Body of pancreas (tissue), 4 donors: ENCODE data around the gene TRAM2. TPM values are rescaled to one million over a fixed set of nuclear protein-coding genes. Genes with fewer than 3 reads are reported as not detected.
A peak's percentile ranks its signal among the peaks of the same experiment; 100 is the strongest.

Experiments
- ATAC-seq: fragments of 150-250 bp; one replicate; pipeline ENCODE4 v1.9.1; 2016
- DNase-seq, 4 donors: peaks; one replicate each; pipeline ENCODE4 v3.0.0-alpha.2; 2019
- H3K27ac ChIP-seq, 4 donors: fragments of 200-600 bp; sonication (generic); 1 replicate in 3 of 4; 2 replicates in 1 of 4; pipeline versions ENCODE4 v1.5.1 to v1.6.1; 2016 to 2019; ENCODE audit warnings: mild to moderate bottlenecking in 1 of 4, mixed read lengths in 1 of 4, moderate library complexity in 1 of 4
- H3K27me3 ChIP-seq, 2 donors: fragments of 200-600 bp; sonication (generic); one replicate each; pipeline ENCODE4 v1.6.0; 2016; ENCODE audit warnings: mild to moderate bottlenecking in 1 of 2
- H3K36me3 ChIP-seq, 2 donors: fragments of 200-600 bp; sonication (generic); replicated peaks in 1 of 2; 2 replicates each; pipeline ENCODE4 v1.5.1; 2016; ENCODE audit warnings: low read depth in 2 of 2; ENCODE audit not compliant: insufficient read depth in 1 of 2
- H3K4me1 ChIP-seq: fragments of 200-600 bp; sonication (generic); one replicate; pipeline ENCODE4 v1.6.0; 2016
- H3K4me3 ChIP-seq, 2 donors: fragments of 200-600 bp; sonication (generic); 1 replicate in 1 of 2; 2 replicates in 1 of 2; pipeline ENCODE4 v1.5.1; 2016 to 2019
- H3K9me3 ChIP-seq, 3 donors: fragments of 200-600 bp; sonication (generic); 1 replicate in 2 of 3; 2 replicates in 1 of 3; pipeline ENCODE4 v1.5.1; 2016
- POLR2A ChIP-seq, 3 donors: fragments of 450-650 bp; IDR thresholded peaks; one replicate each; pipeline ENCODE4 v1.6.1; 2016; ENCODE audit warnings: antibody characterized with exemption in 3 of 3, mild to moderate bottlenecking in 2 of 3
- WGBS, 2 donors: methylation state at CpG; one replicate each; pipeline ENCODE4 v1.1.5; 2017; 5-methylcytosine and 5-hydroxymethylcytosine counted together
- intact Hi-C: fragments of 100-400 bp; cut with DNase I; formaldehyde crosslinking; loops from one replicate; pipeline ENCODE4 v1.15.1; 2023
- total RNA-seq, 2 donors: library from RNA; depleted of rRNA; stranded (reverse); fragments of >200 nt; gene quantifications; one replicate each; pipeline ENCODE4 v1.1.0, GENCODE V29; 2016
- TF ChIP-seq, protein P1 (sequence below), 7 experiments: fragments of 450-650 bp in 4 of 7; fragments of 200-600 bp in 3 of 7; sonication (generic) in 3 of 7; IDR thresholded peaks; one replicate each; pipeline ENCODE4 v1.5.1; 2016 to 2019; ENCODE audit warnings: antibody characterized with exemption in 7 of 7

The TRAM2 gene
- total RNA-seq, 2 donors from 2014 or later: 6.7 to 7.9 TPM

DNA sequence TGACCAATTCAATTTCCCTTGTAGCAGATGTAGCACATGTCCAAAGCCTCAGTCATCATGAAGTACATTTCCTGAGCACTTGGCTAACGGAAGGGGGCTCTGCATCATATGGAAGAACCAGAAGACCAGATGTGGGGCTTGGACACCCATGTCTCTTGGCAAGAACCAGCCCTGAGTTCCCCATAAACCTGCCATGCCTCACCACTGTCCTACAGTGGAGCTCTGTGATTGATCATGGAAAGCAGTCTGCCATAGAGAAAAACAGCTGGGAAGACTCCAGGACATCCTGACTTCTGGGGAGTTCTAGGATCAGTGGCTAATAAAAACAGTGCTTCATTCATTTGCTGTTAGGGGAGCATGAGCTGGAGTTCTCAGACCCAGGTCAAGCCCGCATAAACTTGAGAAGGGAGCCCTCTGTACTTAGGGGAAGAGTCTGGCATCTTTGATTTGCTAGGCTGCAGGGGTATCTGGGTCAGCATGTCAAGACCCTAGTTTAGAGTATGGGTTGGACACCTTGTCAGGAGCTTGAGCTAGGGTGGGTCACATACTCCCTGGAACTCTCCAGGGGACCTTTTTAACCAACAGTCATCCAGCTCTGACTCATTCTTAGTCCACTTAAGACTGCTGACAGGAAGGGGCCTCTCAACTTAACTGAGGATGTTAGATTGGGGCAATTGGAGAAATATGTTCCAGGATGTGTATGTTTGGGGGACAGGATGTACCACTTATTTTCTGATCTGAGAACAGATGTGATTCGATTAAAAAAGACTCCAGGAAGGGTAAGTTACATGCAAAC is 26.3 kb upstream of the TRAM2 start:
- ATAC-seq: peak; percentile 21
- Histone ChIP-seq H3K27me3 (no peaks in the 10 kb centered on the region), H3K27ac (no peak overlapping the region), H3K36me3 (no peaks in the 10 kb centered on the region), H3K4me3 (no peak overlapping the region), H3K4me1 (peaks cover under 1% of the 10 kb centered on the region), H3K9me3 (no peaks in the 10 kb centered on the region)
- TF ChIP-seq POLR2A (IDR thresholded peaks at IDR 0.05): no peak
- TF ChIP-seq, protein P1, sequence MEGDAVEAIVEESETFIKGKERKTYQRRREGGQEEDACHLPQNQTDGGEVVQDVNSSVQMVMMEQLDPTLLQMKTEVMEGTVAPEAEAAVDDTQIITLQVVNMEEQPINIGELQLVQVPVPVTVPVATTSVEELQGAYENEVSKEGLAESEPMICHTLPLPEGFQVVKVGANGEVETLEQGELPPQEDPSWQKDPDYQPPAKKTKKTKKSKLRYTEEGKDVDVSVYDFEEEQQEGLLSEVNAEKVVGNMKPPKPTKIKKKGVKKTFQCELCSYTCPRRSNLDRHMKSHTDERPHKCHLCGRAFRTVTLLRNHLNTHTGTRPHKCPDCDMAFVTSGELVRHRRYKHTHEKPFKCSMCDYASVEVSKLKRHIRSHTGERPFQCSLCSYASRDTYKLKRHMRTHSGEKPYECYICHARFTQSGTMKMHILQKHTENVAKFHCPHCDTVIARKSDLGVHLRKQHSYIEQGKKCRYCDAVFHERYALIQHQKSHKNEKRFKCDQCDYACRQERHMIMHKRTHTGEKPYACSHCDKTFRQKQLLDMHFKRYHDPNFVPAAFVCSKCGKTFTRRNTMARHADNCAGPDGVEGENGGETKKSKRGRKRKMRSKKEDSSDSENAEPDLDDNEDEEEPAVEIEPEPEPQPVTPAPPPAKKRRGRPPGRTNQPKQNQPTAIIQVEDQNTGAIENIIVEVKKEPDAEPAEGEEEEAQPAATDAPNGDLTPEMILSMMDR (IDR thresholded peaks at IDR 0.05): no peak
- intact Hi-C loops: no loop called here
- WGBS, 2 donors: 59 to 81% methylated on average over 3 of the region's 3 CpGs
- DNase-seq: no peak

GRCh38 chr6:52598824-52599190 is 21.9 kb upstream of the TRAM2 start:
- 61 to 73% methylated on average over 2 of the region's 2 CpGs for WGBS, 2 donors
- no peak for TF ChIP-seq POLR2A (IDR thresholded peaks at IDR 0.05)
- TF ChIP-seq, protein P1 (IDR thresholded peaks at IDR 0.05): no peak
- Histone ChIP-seq H3K4me1 (peaks cover 3% of the 10 kb centered on the region), H3K27ac (no peak overlapping the region), H3K9me3 (no peaks in the 10 kb centered on the region), H3K4me3 (no peak overlapping the region), H3K36me3 (no peaks in the 10 kb centered on the region), H3K27me3 (no peaks in the 10 kb centered on the region)
- ATAC-seq (no peak), DNase-seq (no peak)
- intact Hi-C loops: loop anchor here (10.0 kb wide), 1 partner anchor 184 kb away; no protein-coding TSS in a partner anchor

GRCh38 chr6:52598123-52598823 is 21.4 kb upstream of the TRAM2 start:
- H3K9me3 ChIP-seq: no peaks in the 10 kb centered on the region
- peaks cover 3% of the 10 kb centered on the region for H3K4me1 ChIP-seq
- H3K36me3 ChIP-seq: no peaks in the 10 kb centered on the region
- ATAC-seq (peak; percentile 78), DNase-seq (peak; percentile 50 to 60 (median 56))
- intact Hi-C loops: loop anchor here (10.0 kb wide), 1 partner anchor 183 kb away; no protein-coding TSS in a partner anchor
- H3K27me3 ChIP-seq: no peaks in the 10 kb centered on the region
- TF ChIP-seq, protein P1 (IDR thresholded peaks at IDR 0.05): peak; percentile 22 to 69 (median 59)
- TF ChIP-seq POLR2A (IDR thresholded peaks at IDR 0.05): no peak
- H3K4me3 ChIP-seq: no peak overlapping the region
- H3K27ac ChIP-seq: no peak overlapping the region
- 14 to 22% methylated on average over 12 of the region's 12 CpGs for WGBS, 2 donors

DNA sequence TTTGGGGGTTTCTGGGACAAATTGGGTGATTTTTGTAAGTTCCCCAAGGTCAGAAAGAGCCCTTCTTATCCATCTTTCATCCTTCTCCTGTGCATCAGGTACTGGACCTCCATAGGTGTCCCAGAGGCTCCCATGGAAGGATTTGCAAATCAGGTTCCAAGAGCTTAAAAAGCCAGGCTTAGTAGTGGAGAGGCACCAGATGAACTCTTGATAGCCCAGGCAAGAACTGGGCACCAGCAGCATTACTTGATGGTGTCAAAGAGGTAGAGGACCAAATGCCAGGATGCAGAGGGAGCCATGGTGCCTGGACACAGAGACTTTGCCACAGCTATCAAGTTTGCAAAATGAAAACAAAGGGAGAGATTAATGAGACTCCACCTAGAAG is 20.9 kb upstream of the TRAM2 start:
- intact Hi-C loops: loop anchor here (10.0 kb wide), 1 partner anchor 183 kb away; no protein-coding TSS in a partner anchor
- H3K4me1 ChIP-seq: peaks cover 3% of the 10 kb centered on the region
- H3K36me3 ChIP-seq: no peaks in the 10 kb centered on the region
- no peak for TF ChIP-seq POLR2A (IDR thresholded peaks at IDR 0.05)
- TF ChIP-seq, protein P1 (IDR thresholded peaks at IDR 0.05): no peak
- DNase-seq (no peak), ATAC-seq (no peak)
- no peaks in the 10 kb centered on the region for H3K27me3 ChIP-seq
- H3K9me3 ChIP-seq: no peaks in the 10 kb centered on the region
- no peak overlapping the region for H3K4me3 ChIP-seq
- H3K27ac ChIP-seq: no peak overlapping the region
